ENCODE results near the gene SPTBN4.
A peak's percentile ranks its signal among the peaks of the same experiment; 100 is the strongest.
"Not testable (repeated sequence)": the region's sequence is repeated elsewhere in the genome, so short reads cannot be mapped to it uniquely, and the experiment has no call there.

The SPTBN4 gene

GRCh38 chr19:40423938-40424337 lies 42.9 kb upstream of the SPTBN4 start:
- Histone ChIP-seq H3K4me1 (peaks cover 10% of the 10 kb centered on the region), H2AFZ (no peak overlapping the region), H3K27me3 (ENCODE audit: control insufficient read depth, insufficient read depth, low read length) (no peaks in the 10 kb centered on the region), H3K9me3 (ENCODE audit: control insufficient read depth, low read length) (no peaks in the 10 kb centered on the region), H3K79me2 (peaks cover 8% of the 10 kb centered on the region), H3K27ac (no peak overlapping the region), H3K9ac (no peak overlapping the region), H3K4me2 (ENCODE audit: low read length) (no peak overlapping the region), H3K4me3 (ENCODE audit: low read depth, low read length) (no peak overlapping the region), H3K36me3 (ENCODE audit: control insufficient read depth, insufficient read depth, low read length) (no peaks in the 10 kb centered on the region)
- no peak for TF ChIP-seq CTCF (IDR thresholded peaks at IDR 0.05)

GRCh38 chr19:40424637-40425449 lies 42.0 kb upstream of the SPTBN4 start:
- Histone ChIP-seq H3K4me2 (ENCODE audit: low read length) (peak overlapping the region; percentile 98), H3K27ac (peak overlapping the region; percentile 99), H3K4me3 (ENCODE audit: low read depth, low read length) (peak overlapping the region; percentile 77), H3K9me3 (ENCODE audit: control insufficient read depth, low read length) (no peaks in the 10 kb centered on the region), H2AFZ (peak overlapping the region; percentile 97), H3K4me1 (peaks cover 10% of the 10 kb centered on the region), H3K79me2 (peaks cover 8% of the 10 kb centered on the region), H3K36me3 (ENCODE audit: control insufficient read depth, insufficient read depth, low read length) (no peaks in the 10 kb centered on the region), H3K9ac (peak overlapping the region; percentile 99), H3K27me3 (ENCODE audit: control insufficient read depth, insufficient read depth, low read length) (no peaks in the 10 kb centered on the region)
- TF ChIP-seq CTCF (IDR thresholded peaks at IDR 0.05), result no peak

- peak; percentile 95 for TF ChIP-seq CTCF (IDR thresholded peaks at IDR 0.05)
Observed at GRCh38 chr19:40425450-40426287, 41.1 kb upstream of the SPTBN4 start, which contains the start of gene SERTAD1. TSS of gene SERTAD1 (minus strand) at chr19:40425992. CDS start at chr19:40423546, 2,446 bp downstream.

GRCh38 chr19:40428197-40428596 lies 38.6 kb upstream of the SPTBN4 start:
- not testable (repeated sequence) for H2AFZ ChIP-seq; H3K27ac ChIP-seq; H3K4me2 ChIP-seq (ENCODE audit: low read length); H3K4me3 ChIP-seq (ENCODE audit: low read depth, low read length); H3K9me3 ChIP-seq (ENCODE audit: control insufficient read depth, low read length); H3K79me2 ChIP-seq; H3K9ac ChIP-seq; H3K27me3 ChIP-seq (ENCODE audit: control insufficient read depth, insufficient read depth, low read length); H3K36me3 ChIP-seq (ENCODE audit: control insufficient read depth, insufficient read depth, low read length)
- peaks cover 12% of the 10 kb centered on the region for H3K4me1 ChIP-seq

More at GRCh38 chr19:40425450-40426287, 41.1 kb upstream of the SPTBN4 start, which contains the start of gene SERTAD1:
- Histone ChIP-seq H3K27me3 (ENCODE audit: control insufficient read depth, insufficient read depth, low read length) (no peaks in the 10 kb centered on the region), H3K9ac (peak within 1 kb of the TSS; percentile 99), H2AFZ (peak within 1 kb of the TSS; percentile 97), H3K4me3 (ENCODE audit: low read depth, low read length) (peak within 1 kb of the TSS; percentile 77), H3K36me3 (ENCODE audit: control insufficient read depth, insufficient read depth, low read length) (no peaks in the 10 kb centered on the region), H3K27ac (peak within 1 kb of the TSS; percentile 99), H3K4me1 (peaks cover 10% of the 10 kb centered on the region), H3K79me2 (peaks cover 8% of the 10 kb centered on the region), H3K9me3 (ENCODE audit: control insufficient read depth, low read length) (no peaks in the 10 kb centered on the region), H3K4me2 (ENCODE audit: low read length) (peak within 1 kb of the TSS; percentile 98)

- H2AFZ ChIP-seq; H3K27me3 ChIP-seq (ENCODE audit: control insufficient read depth, insufficient read depth, low read length); H3K4me3 ChIP-seq (ENCODE audit: low read depth, low read length); H3K9me3 ChIP-seq (ENCODE audit: control insufficient read depth, low read length); H3K36me3 ChIP-seq (ENCODE audit: control insufficient read depth, insufficient read depth, low read length); H3K9ac ChIP-seq; H3K79me2 ChIP-seq; H3K4me2 ChIP-seq (ENCODE audit: low read length); H3K27ac ChIP-seq: not testable (repeated sequence)
- H3K4me1 ChIP-seq, result peaks cover 16% of the 10 kb centered on the region
Observed at GRCh38 chr19:40430242-40430641, 36.6 kb upstream of the SPTBN4 start.

All from parathyroid adenoma (tissue), 2 donors.